Kidney (tissue), 14 donors: Measurements from ENCODE around the gene GRAMD1C. TPM values are rescaled to one million over a fixed set of nuclear protein-coding genes. Genes with fewer than 3 reads are reported as not detected.

ENCODE experiments used
- DNase-seq, 5 donors: peaks; one replicate each; pipeline ENCODE4 v3.0.0-alpha.2; 2013 to 2020
- FAIRE-seq: peaks from 2 replicates; lab custom pipeline; 2012; peaks lifted over from hg19 to GRCh38; lab: Jason Lieb, UNC
- H3K27ac ChIP-seq, 2 donors: one replicate each; pipeline ENCODE4 v1.7.0; 2013; ENCODE audit warnings: low read depth in 2 of 2, low read length in 2 of 2, inconsistent platforms in 1 of 2
- H3K27me3 ChIP-seq: one replicate; pipeline ENCODE4 v1.7.1; 2013; ENCODE audit warnings: low read length, inconsistent platforms; ENCODE audit not compliant: control insufficient read depth, insufficient read depth
- H3K36me3 ChIP-seq, 3 donors: one replicate each; pipeline versions ENCODE4 v1.7.0 to v1.7.1; 2013; ENCODE audit warnings: low read length in 3 of 3, control low read depth in 1 of 3, inconsistent platforms in 1 of 3; ENCODE audit not compliant: insufficient read depth in 3 of 3, control insufficient read depth in 2 of 3
- H3K4me1 ChIP-seq, 3 donors: one replicate each; pipeline versions ENCODE4 v1.7.0 to v1.7.1; 2013; ENCODE audit warnings: low read length in 3 of 3, inconsistent platforms in 1 of 3, low read depth in 1 of 3; ENCODE audit not compliant: control insufficient read depth in 2 of 3, insufficient read depth in 2 of 3
- H3K4me3 ChIP-seq, 3 donors: one replicate each; pipeline versions ENCODE4 v1.7.0 to v1.8.1; 2013; ENCODE audit warnings: low read length in 3 of 3, control low read depth in 1 of 3, inconsistent platforms in 1 of 3
- H3K9ac ChIP-seq, 3 donors: one replicate each; pipeline versions ENCODE4 v1.7.0 to v1.7.1; 2013; ENCODE audit warnings: low read length in 3 of 3, control low read depth in 1 of 3, inconsistent platforms in 1 of 3
- H3K9me3 ChIP-seq, 3 donors: one replicate each; pipeline versions ENCODE4 v1.7.0 to v1.7.1; 2013; ENCODE audit warnings: low read length in 3 of 3, control low read depth in 1 of 3, inconsistent platforms in 1 of 3; ENCODE audit not compliant: control insufficient read depth in 2 of 3, insufficient read depth in 1 of 3
- intact Hi-C: fragments of 100-400 bp; cut with DNase I; formaldehyde crosslinking; loops from one replicate; pipeline ENCODE4 v1.11.1; 2022
- polyA plus RNA-seq: library from polyadenylated mRNA; stranded (reverse); fragments of 350-450 nt; fragmentation: Illumina TruSeq; extraction: RNeasy Lipid Tissue Mini Kit (QIAGEN cat#74804); gene quantifications from one replicate; pipeline ENCODE4 v1.2.3, GENCODE V29; 2014; ENCODE audit warnings: low read depth, low replicate concordance; ENCODE audit not compliant: insufficient read depth
- total RNA-seq: library from RNA; stranded (reverse); fragmentation: NEBNext Ultra II Directional; extraction: Animal tissue kit (Norgen Biotek cat#: 25700); gene quantifications from one replicate; pipeline ENCODE4 v1.2.1, GENCODE V29; 2021
- TF ChIP-seq, protein P1 (sequence below): IDR thresholded peaks from 3 replicates; pipeline ENCODE4 v1.5.1; 2012; ENCODE audit warnings: mild to moderate bottlenecking, moderate library complexity, borderline replicate concordance; ENCODE audit not compliant: insufficient read depth; ENCODE audit errors: extremely low read depth
- donor health status: control.
- donor health status: control.
- donor health status: control.
- donor health status: control.
- donor health status: control.
- donor health status: DM: yes; HTN: yes; CAD: no.
- donor health status: Normal renal cell carcinoma (clear cell type).

Gene GRAMD1C
- total and polyA plus RNA-seq, 2 donors from 2014 or later = 21.0 TPM

GRCh38 chr3:113852506-113852905 is 13.9 kb downstream of the GRAMD1C start:
- Histone ChIP-seq H3K27ac (no peak overlapping the region), H3K27me3 (no peaks in the 10 kb centered on the region), H3K36me3 (no peaks in the 10 kb centered on the region), H3K9me3 (no peaks in the 10 kb centered on the region), H3K9ac (no peak overlapping the region), H3K4me3 (no peak overlapping the region), H3K4me1 (no peaks in the 10 kb centered on the region)
- DNase-seq = no peak
- FAIRE-seq = no peak
- TF ChIP-seq, protein P1, sequence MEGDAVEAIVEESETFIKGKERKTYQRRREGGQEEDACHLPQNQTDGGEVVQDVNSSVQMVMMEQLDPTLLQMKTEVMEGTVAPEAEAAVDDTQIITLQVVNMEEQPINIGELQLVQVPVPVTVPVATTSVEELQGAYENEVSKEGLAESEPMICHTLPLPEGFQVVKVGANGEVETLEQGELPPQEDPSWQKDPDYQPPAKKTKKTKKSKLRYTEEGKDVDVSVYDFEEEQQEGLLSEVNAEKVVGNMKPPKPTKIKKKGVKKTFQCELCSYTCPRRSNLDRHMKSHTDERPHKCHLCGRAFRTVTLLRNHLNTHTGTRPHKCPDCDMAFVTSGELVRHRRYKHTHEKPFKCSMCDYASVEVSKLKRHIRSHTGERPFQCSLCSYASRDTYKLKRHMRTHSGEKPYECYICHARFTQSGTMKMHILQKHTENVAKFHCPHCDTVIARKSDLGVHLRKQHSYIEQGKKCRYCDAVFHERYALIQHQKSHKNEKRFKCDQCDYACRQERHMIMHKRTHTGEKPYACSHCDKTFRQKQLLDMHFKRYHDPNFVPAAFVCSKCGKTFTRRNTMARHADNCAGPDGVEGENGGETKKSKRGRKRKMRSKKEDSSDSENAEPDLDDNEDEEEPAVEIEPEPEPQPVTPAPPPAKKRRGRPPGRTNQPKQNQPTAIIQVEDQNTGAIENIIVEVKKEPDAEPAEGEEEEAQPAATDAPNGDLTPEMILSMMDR = no peak
- intact Hi-C loops = no loop called here

DNA sequence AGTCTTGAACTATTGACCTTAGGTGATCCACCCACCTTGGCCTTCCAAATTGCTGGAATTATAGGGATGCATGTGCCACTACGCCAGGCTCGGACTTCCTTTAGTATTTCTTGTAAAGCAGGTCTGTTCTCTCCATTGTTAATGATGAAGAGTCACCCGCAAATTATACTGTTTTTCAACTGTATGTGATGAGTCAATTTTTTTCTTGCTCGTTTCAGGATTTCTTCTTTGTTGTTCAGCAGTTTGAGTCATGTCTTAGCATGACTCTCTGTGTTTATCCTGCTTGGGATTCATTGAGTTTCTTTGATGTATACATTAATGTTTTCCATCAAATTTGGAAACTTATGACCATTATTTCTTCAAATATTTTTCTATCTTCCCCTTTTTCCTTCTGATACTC is 28.9 kb downstream of the GRAMD1C start:
- H3K27me3 ChIP-seq = no peaks in the 10 kb centered on the region
- H3K4me1 ChIP-seq = no peaks in the 10 kb centered on the region
- H3K9me3 ChIP-seq = no peaks in the 10 kb centered on the region
- FAIRE-seq (no peak), DNase-seq (no peak)
- intact Hi-C loops = no loop called here
- no peak overlapping the region for H3K4me3 ChIP-seq
- H3K36me3 ChIP-seq = no peaks in the 10 kb centered on the region
- H3K27ac ChIP-seq = no peak overlapping the region
- TF ChIP-seq, protein P1 = no peak
- H3K9ac ChIP-seq = no peak overlapping the region

GRCh38 chr3:113873293-113873692 is 34.7 kb downstream of the GRAMD1C start:
- Histone ChIP-seq H3K9ac (no peak overlapping the region), H3K4me3 (peak overlapping the region in 1 of 3 donors; percentile 42), H3K27me3 (no peaks in the 10 kb centered on the region), H3K9me3 (no peaks in the 10 kb centered on the region), H3K36me3 (no peaks in the 10 kb centered on the region), H3K27ac (peak overlapping the region; percentile 60 to 81), H3K4me1 (peaks cover 0 to 15% (median 2%) of the 10 kb centered on the region in 3 donors)
- DNase-seq (no peak), FAIRE-seq (no peak)
- intact Hi-C loops = no loop called here
- TF ChIP-seq, protein P1 = no peak

GRCh38 chr3:113873814-113874526 is 35.4 kb downstream of the GRAMD1C start:
- H3K9ac ChIP-seq = no peak overlapping the region
- peak; percentile 92 for FAIRE-seq
- intact Hi-C loops = no loop called here

More at GRCh38 chr3:113873814-113874526, 35.4 kb downstream of the GRAMD1C start:
- H3K27me3 ChIP-seq = no peaks in the 10 kb centered on the region
- H3K9me3 ChIP-seq = no peaks in the 10 kb centered on the region
- no peaks in the 10 kb centered on the region for H3K36me3 ChIP-seq
- peak overlapping the region in 2 of 3 donors; percentile 42 for H3K4me3 ChIP-seq
- peak in 2 of 5 donors; percentile 21 to 52 for DNase-seq
- TF ChIP-seq, protein P1 = no peak
- peak overlapping the region; percentile 65 to 81 for H3K27ac ChIP-seq
- H3K4me1 ChIP-seq = peaks cover 0 to 15% (median 2%) of the 10 kb centered on the region in 3 donors
